ENCODE results near the gene NTSR1. TPM values are rescaled to one million over a fixed set of nuclear protein-coding genes. Genes with fewer than 3 reads are reported as not detected.

Gene NTSR1
- total RNA-seq, 1 donor from 2014 or later: not detected

- DNase-seq (ENCODE audit: low read depth): no peak
These were observed 92.8 kb downstream of the NTSR1 start for GRCh38 chr20:62801284-62802010.

GRCh38 chr20:62802026-62802712, 93.5 kb downstream of the NTSR1 start:
- no peak for DNase-seq (ENCODE audit: low read depth)

GRCh38 chr20:62804021-62804626, 95.5 kb downstream of the NTSR1 start:
- DNase-seq (ENCODE audit: low read depth): no peak

- no peak for DNase-seq (ENCODE audit: low read depth)
These were observed 96.1 kb downstream of the NTSR1 start, which contains the start of gene OGFR for GRCh38 chr20:62804627-62805154. OGFR (plus strand) TSS chr20:62804835; CDS start chr20:62804860, 25 bp downstream.

GRCh38 chr20:62805155-62805710, 96.6 kb downstream of the NTSR1 start:
- no peak for DNase-seq (ENCODE audit: low read depth)

GRCh38 chr20:62805711-62806382, 97.2 kb downstream of the NTSR1 start:
- DNase-seq (ENCODE audit: low read depth): no peak

- DNase-seq (ENCODE audit: low read depth): no peak
These were observed 97.9 kb downstream of the NTSR1 start for GRCh38 chr20:62806383-62807050.

- no peak for DNase-seq (ENCODE audit: low read depth)
These were observed 99.0 kb downstream of the NTSR1 start for GRCh38 chr20:62807444-62808210.

GRCh38 chr20:62808211-62808865, 99.7 kb downstream of the NTSR1 start:
- no peak for DNase-seq (ENCODE audit: low read depth)

GRCh38 chr20:62809530-62810428, 101.1 kb downstream of the NTSR1 start:
- DNase-seq (ENCODE audit: low read depth): no peak

- no peak for DNase-seq (ENCODE audit: low read depth)
These were observed 102.7 kb downstream of the NTSR1 start for GRCh38 chr20:62811320-62811719.

- DNase-seq (ENCODE audit: low read depth): no peak
These were observed 103.1 kb downstream of the NTSR1 start for GRCh38 chr20:62811720-62812119.

Other genes with a start within 250 kb of the NTSR1 start
- not detected in 2 replicates for gene GATA5, start 232.8 kb upstream of the NTSR1 start, total RNA-seq
- gene SLCO4A1, start 66.3 kb upstream of the NTSR1 start, total RNA-seq: 6.1 and 30.7 TPM in 2 replicates
- gene MRGBP, start 87.6 kb downstream of the NTSR1 start, total RNA-seq: 12.7 and 24.3 TPM in 2 replicates
- gene OGFR, start 96.0 kb downstream of the NTSR1 start, total RNA-seq: 35.3 and 45.8 TPM in 2 replicates
- 0.05 and 0.35 TPM in 2 replicates for gene COL9A3, start 108.2 kb downstream of the NTSR1 start, total RNA-seq
- 10.4 and 11.7 TPM in 2 replicates for gene TCFL5, start 153.0 kb downstream of the NTSR1 start, total RNA-seq
- gene DIDO1, start 217.7 kb downstream of the NTSR1 start, total RNA-seq: 25.7 and 58.1 TPM in 2 replicates
- gene GID8, start 229.3 kb downstream of the NTSR1 start, total RNA-seq: 37.0 and 47.5 TPM in 2 replicates
- gene SLC17A9, start 243.9 kb downstream of the NTSR1 start, total RNA-seq: 0.65 and 3.3 TPM in 2 replicates